Activated CD4-positive, alpha-beta T cell treated with anti-CD3 and anti-CD28 coated beads, Interleukin-2, amount 10 ng/mL, durations not matched to agents 7 days and 5 days (primary cell): Measurements from ENCODE around the gene PRG2. TPM values are rescaled to one million over a fixed set of nuclear protein-coding genes. Genes with fewer than 3 reads are reported as not detected.

Experiments
- CTCF ChIA-PET: fragments of 350-600 bp; sonication (Branson Sonifier 250); formaldehyde crosslinking; loops from one replicate; lab custom pipeline; 2021; ENCODE audit warnings: antibody characterized with exemption; lab: Charles Lee
- POLR2A ChIA-PET: fragments of 350-600 bp; sonication (Branson Sonifier 250); formaldehyde crosslinking; loops from one replicate; lab custom pipeline; 2021; ENCODE audit warnings: antibody characterized with exemption; lab: Charles Lee
- DNase-seq: peaks from one replicate; pipeline ENCODE4 v3.0.0-alpha.2; 2020
- H3K27ac Mint-ChIP-seq: one replicate; pipeline ENCODE4 v1.8.0; 2021; ENCODE audit warnings: mild to moderate bottlenecking, moderate library complexity, mixed read lengths
- H3K27me3 Mint-ChIP-seq: one replicate; pipeline ENCODE4 v1.8.0; 2021; ENCODE audit warnings: mixed read lengths
- H3K36me3 Mint-ChIP-seq: one replicate; pipeline ENCODE4 v1.8.0; 2021; ENCODE audit warnings: low read depth, mixed read lengths
- H3K4me1 Mint-ChIP-seq: one replicate; pipeline ENCODE4 v1.8.0; 2021; ENCODE audit warnings: mixed read lengths
- H3K4me3 Mint-ChIP-seq: one replicate; pipeline ENCODE4 v1.8.0; 2021; ENCODE audit warnings: mild to moderate bottlenecking, moderate library complexity, mixed read lengths
- H3K9me3 Mint-ChIP-seq: one replicate; pipeline ENCODE4 v1.8.0; 2021; ENCODE audit warnings: mixed read lengths
- total RNA-seq, 2 experiments: library from RNA; stranded (reverse); gene quantifications; one replicate each; pipeline ENCODE4 v1.2.3, GENCODE V29; 2021

The PRG2 gene, protein sequence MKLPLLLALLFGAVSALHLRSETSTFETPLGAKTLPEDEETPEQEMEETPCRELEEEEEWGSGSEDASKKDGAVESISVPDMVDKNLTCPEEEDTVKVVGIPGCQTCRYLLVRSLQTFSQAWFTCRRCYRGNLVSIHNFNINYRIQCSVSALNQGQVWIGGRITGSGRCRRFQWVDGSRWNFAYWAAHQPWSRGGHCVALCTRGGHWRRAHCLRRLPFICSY
- under 1 TPM; 0.17 to 0.40 TPM for total RNA-seq

DNA sequence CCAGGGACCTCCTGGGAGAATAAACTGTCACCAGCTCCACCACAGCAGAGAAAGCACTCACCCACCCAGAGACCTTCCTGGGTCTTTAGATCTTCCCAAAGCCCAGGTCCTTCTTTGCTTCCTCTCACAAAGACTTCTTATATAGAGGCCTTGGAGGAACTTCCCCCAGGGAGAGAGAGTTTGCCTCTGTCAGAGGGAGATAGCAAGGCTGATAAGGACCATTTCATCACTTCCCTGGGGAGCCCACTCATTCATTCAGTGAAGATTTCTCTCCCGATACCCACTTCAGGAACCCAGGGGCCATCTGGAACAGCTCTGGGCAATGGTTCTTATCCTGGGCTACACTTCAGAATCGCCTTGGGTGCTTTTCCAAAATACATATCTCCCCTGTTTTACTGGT is at the start of gene PRG2:
TSS of gene PRG2 (minus strand) at position 116 of the 400 bp plus-strand sequence. CDS start 706 bp downstream, outside the sequence.
- ChIA-PET POLR2A (no interaction called here), CTCF (interaction anchor here (1.0 kb wide), 1 partner anchor 29 kb away, joined by 3 read pairs; no protein-coding TSS in a partner anchor)
- no peak within 1 kb of the TSS for H3K27ac Mint-ChIP-seq
- H3K4me1 Mint-ChIP-seq, result no peaks in the 10 kb centered on the region
- no peak within 1 kb of the TSS for H3K4me3 Mint-ChIP-seq
- no peak for DNase-seq
- no peaks in the 10 kb centered on the region for H3K9me3 Mint-ChIP-seq
- no peaks in the 10 kb centered on the region for H3K27me3 Mint-ChIP-seq
- no peaks in the 10 kb centered on the region for H3K36me3 Mint-ChIP-seq

DNA sequence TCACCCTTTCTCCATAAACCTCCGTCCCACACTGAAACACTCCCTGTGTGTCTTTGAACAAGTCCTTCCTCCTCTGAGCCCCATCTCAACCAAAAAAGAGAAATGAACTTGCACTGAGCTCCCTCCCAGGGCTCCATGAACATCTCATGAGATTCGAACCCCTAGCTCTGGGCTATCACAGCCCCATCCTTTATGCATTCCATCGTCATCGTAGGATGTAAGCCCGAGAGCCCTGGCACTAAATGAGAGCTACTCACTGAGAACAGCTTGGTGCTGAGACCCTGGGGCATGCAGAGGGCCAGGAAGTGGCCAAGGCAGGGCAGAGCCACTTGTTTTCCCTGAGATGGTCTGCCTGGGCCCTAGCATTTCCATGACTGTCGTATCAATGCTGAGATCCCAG is 49.3 kb upstream of the PRG2 start:
- Mint-ChIP-seq H3K4me3 (no peak overlapping the region), H3K27me3 (peaks cover 3% of the 10 kb centered on the region), H3K4me1 (no peaks in the 10 kb centered on the region), H3K36me3 (no peaks in the 10 kb centered on the region), H3K27ac (no peak overlapping the region), H3K9me3 (no peaks in the 10 kb centered on the region)
- DNase-seq, result no peak
- CTCF ChIA-PET, result interaction anchor here (1.3 to 2.1 kb wide), 4 partner anchors 9 to 40 kb away, joined by 3 to 11 read pairs (median 6); no protein-coding TSS in a partner anchor
- POLR2A ChIA-PET, result no interaction called here

DNA sequence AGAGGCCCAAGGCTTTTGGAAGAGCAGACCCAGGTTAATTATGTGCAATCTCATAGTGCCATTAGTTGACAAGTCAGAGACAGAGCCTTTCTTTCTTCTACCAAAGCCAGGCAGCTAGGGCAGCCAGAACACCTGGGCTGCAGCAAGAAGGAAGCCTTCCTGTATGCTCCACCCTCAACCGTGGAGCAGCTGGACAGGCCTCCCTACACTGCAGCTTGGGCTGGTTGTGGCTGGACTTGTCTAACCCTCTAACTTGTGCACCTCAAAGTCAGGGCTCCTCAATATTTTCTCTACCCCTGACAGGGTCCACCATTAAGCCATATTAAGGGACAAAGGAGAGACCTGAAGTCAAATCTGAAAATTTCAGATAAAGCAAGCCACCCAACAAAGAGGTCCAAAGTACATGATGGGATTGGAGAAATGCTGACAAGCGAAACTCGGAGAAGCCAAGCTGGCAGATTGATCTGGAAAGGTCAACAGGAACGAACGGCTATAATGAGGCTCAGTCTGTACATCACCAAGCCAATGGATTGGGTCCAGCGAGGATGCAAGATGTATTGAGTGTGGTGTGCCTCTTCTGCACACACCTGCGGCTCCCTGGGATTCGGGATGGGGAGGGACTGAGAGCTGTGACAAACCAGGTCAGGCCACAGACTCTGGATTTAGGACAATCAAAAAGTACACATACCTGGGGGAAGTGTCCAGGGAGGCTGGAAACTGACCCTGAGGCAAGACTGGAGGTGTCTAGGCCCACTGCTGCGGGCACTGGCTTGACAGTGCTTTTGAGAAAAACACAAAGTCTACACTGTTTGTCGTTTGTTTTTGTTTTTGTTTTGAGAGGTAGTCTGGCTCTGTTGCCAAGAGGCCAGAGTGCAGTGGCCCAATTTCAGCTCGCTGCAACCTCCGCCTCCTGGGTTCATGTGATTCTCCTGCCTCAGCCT is 48.2 kb upstream of the PRG2 start:
- CTCF ChIA-PET, result interaction anchor here (1.3 to 2.1 kb wide), 3 partner anchors 11 to 41 kb away, joined by 3 to 11 read pairs (median 5); no protein-coding TSS in a partner anchor
- DNase-seq, result no peak
- POLR2A ChIA-PET, result no interaction called here
- no peaks in the 10 kb centered on the region for H3K36me3 Mint-ChIP-seq
- no peaks in the 10 kb centered on the region for H3K9me3 Mint-ChIP-seq
- H3K4me1 Mint-ChIP-seq, result no peaks in the 10 kb centered on the region
- no peak overlapping the region for H3K4me3 Mint-ChIP-seq
- H3K27me3 Mint-ChIP-seq, result peaks cover 7% of the 10 kb centered on the region
- H3K27ac Mint-ChIP-seq, result no peak overlapping the region

DNA sequence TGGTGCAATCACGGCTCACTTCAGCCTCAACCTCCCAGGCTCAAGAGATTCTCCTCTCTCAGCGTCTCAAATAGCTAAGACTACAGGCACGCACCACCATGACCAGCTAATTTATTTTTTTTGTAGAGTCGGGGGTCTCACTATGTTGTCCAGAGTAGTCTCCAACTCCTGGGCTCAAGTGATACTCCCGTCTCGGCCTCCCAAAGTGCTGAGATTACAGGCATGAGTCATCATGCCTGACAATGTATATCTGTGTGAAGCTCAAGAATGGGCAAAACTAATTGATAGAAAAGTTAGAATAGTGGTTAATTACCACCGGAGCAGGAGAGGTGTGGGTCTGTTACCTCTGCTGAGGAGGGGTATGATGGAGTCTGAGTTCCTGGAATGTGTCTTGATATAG is 45.6 kb upstream of the PRG2 start:
- no peak overlapping the region for H3K4me3 Mint-ChIP-seq
- H3K27ac Mint-ChIP-seq, result no peak overlapping the region
- no peak for DNase-seq
- no peaks in the 10 kb centered on the region for H3K9me3 Mint-ChIP-seq
- H3K27me3 Mint-ChIP-seq, result peaks cover 7% of the 10 kb centered on the region
- ChIA-PET CTCF (interaction anchor here (0.6 to 3.6 kb wide), 3 partner anchors 11 to 81 kb away, joined by 3 to 13 read pairs (median 4); no protein-coding TSS in a partner anchor), POLR2A (no interaction called here)
- H3K36me3 Mint-ChIP-seq, result no peaks in the 10 kb centered on the region
- peaks cover 3% of the 10 kb centered on the region for H3K4me1 Mint-ChIP-seq

- H3K36me3 Mint-ChIP-seq, result no peaks in the 10 kb centered on the region
- POLR2A ChIA-PET, result no interaction called here
- CTCF ChIA-PET, result interaction anchor here (3.6 kb wide), 1 partner anchor 10 kb away, joined by 13 read pairs; no protein-coding TSS in a partner anchor
These were observed 44.4 kb upstream of the PRG2 start for GRCh38 chr11:57434640-57435546.

GRCh38 chr11:57432714-57433163 is 42.3 kb upstream of the PRG2 start:
- H3K9me3 Mint-ChIP-seq, result no peaks in the 10 kb centered on the region
- H3K27ac Mint-ChIP-seq, result no peak overlapping the region
- CTCF ChIA-PET, result interaction anchor here (0.6 to 2.0 kb wide), 2 partner anchors 13 to 28 kb away, joined by 3 to 5 read pairs; partner anchors contain the start of gene RTN4RL2
- POLR2A ChIA-PET, result no interaction called here
- no peaks in the 10 kb centered on the region for H3K36me3 Mint-ChIP-seq
- peaks cover 16% of the 10 kb centered on the region for H3K27me3 Mint-ChIP-seq
- no peak for DNase-seq
- no peak overlapping the region for H3K4me3 Mint-ChIP-seq
- H3K4me1 Mint-ChIP-seq, result peaks cover 4% of the 10 kb centered on the region

More at GRCh38 chr11:57434640-57435546, 44.4 kb upstream of the PRG2 start:
- Mint-ChIP-seq H3K4me3 (no peak overlapping the region), H3K9me3 (no peaks in the 10 kb centered on the region), H3K27ac (no peak overlapping the region), H3K4me1 (peaks cover 3% of the 10 kb centered on the region), H3K27me3 (peaks cover 7% of the 10 kb centered on the region)
- no peak for DNase-seq

DNA sequence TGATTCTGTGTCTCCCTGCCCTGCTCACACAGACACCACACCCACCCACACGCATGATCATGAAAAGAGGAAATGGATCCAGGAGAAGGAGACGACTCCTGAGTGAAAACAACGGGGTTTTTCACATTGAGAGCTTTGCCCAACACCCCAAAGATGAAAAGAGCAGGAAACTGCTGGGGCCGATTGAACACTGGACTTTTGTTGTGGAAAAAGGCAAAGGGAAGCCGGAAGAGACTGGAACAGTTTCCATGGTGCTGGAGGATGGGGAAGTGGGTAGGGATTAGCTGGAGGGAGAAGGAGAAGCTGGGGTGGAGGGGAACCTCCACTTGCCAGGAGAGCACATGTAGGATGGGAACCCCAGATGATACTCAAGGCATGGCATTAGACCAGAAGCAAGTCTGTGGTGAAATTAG is 41.7 kb upstream of the PRG2 start:
- CTCF ChIA-PET, result interaction anchor here (2.0 kb wide), 1 partner anchor 28 kb away, joined by 5 read pairs; the partner anchor contains the start of gene RTN4RL2
- peaks cover 16% of the 10 kb centered on the region for H3K27me3 Mint-ChIP-seq
- H3K4me1 Mint-ChIP-seq, result peaks cover 9% of the 10 kb centered on the region
- H3K36me3 Mint-ChIP-seq, result no peaks in the 10 kb centered on the region
- H3K9me3 Mint-ChIP-seq, result no peaks in the 10 kb centered on the region
- peak overlapping the region; percentile 63 for H3K27ac Mint-ChIP-seq
- H3K4me3 Mint-ChIP-seq, result no peak overlapping the region
- no peak for DNase-seq
- POLR2A ChIA-PET, result no interaction called here

DNA sequence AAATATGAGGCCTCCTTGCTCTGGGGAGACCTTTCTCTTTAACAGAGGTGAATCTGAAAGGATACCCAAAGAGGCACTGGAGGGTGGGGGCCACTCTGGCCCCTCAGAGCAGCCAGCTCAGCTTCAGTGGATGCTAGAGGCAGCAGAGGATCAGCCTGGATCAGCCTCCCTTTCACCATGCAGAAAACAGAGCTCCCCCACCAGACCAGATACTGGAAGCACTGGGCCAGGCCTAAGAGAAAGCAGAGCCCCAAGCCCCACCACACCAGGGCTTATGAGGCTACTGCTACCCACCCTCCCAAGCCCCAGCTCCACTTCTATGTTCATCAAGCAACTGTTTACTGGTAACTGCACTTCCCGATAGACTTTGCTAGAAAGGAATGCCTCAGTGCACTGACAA is 40.5 kb upstream of the PRG2 start:
- ChIA-PET POLR2A (no interaction called here), CTCF (interaction anchor here (1.0 to 1.6 kb wide), 5 partner anchors 9 to 47 kb away, joined by 3 to 6 read pairs (median 4); no protein-coding TSS in a partner anchor)
- DNase-seq, result no peak
- Mint-ChIP-seq H3K9me3 (no peaks in the 10 kb centered on the region), H3K27me3 (peaks cover 16% of the 10 kb centered on the region), H3K4me1 (peaks cover 18% of the 10 kb centered on the region), H3K4me3 (no peak overlapping the region), H3K36me3 (peaks cover 4% of the 10 kb centered on the region), H3K27ac (no peak overlapping the region)

- no peak overlapping the region for H3K27ac Mint-ChIP-seq
- DNase-seq, result no peak
- peaks cover 14% of the 10 kb centered on the region for H3K27me3 Mint-ChIP-seq
- no peak overlapping the region for H3K4me3 Mint-ChIP-seq
- CTCF ChIA-PET, result interaction anchor here (1.0 to 1.6 kb wide), 4 partner anchors 10 to 48 kb away, joined by 3 to 6 read pairs (median 4); no protein-coding TSS in a partner anchor
- no peaks in the 10 kb centered on the region for H3K9me3 Mint-ChIP-seq
- POLR2A ChIA-PET, result no interaction called here
- H3K36me3 Mint-ChIP-seq, result peaks cover 10% of the 10 kb centered on the region
- peaks cover 28% of the 10 kb centered on the region for H3K4me1 Mint-ChIP-seq
These were observed 39.5 kb upstream of the PRG2 start for GRCh38 chr11:57429946-57430345.

DNA sequence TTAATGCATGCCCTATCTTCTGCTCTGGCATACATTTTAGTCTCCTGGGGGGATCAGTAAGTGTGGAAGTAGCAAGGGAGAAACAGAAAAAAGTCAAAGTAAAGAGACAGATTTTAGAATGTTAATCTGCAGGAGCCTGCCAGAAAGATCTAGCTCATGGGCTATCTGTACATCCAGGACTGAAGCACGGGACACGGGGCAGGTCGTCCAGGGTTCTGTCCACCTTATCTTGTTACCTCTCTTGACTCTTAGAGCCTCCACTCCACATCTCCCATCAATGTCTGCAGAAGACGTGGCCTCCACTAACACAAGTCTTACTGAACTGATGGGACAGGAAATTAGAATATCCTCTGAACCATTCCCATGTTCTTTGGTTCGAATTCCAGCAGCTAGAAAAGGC is 38.2 kb upstream of the PRG2 start:
- Mint-ChIP-seq H3K4me1 (peaks cover 41% of the 10 kb centered on the region), H3K27ac (no peak overlapping the region), H3K4me3 (no peak overlapping the region), H3K27me3 (peaks cover 10% of the 10 kb centered on the region), H3K36me3 (peaks cover 18% of the 10 kb centered on the region), H3K9me3 (no peaks in the 10 kb centered on the region)
- ChIA-PET POLR2A (no interaction called here), CTCF (interaction anchor here (1.9 kb wide), 1 partner anchor 14 kb away, joined by 6 read pairs; no protein-coding TSS in a partner anchor)
- no peak for DNase-seq

DNA sequence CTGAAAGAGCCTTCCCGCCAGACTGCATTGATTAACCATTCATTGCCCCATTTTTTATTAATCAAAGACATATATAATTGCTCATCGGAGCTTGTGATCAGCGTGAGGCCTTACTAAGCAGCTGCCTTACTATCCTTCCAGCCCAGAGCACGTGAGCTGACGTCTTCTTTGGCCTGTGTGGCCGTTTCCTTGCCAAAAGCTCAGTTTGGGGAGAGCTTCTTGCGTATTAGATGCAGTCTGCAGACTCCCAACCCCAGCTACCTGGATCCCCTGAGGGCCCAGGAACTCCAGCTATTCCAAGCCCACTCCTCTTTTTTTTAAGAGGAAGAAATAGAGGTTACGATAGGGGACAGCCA is 37.3 kb upstream of the PRG2 start:
- Mint-ChIP-seq H3K9me3 (no peaks in the 10 kb centered on the region), H3K27ac (peak overlapping the region; percentile 94), H3K27me3 (peaks cover 10% of the 10 kb centered on the region), H3K4me3 (peak overlapping the region; percentile 83), H3K36me3 (peaks cover 24% of the 10 kb centered on the region), H3K4me1 (peaks cover 48% of the 10 kb centered on the region)
- ChIA-PET CTCF (interaction anchor here (0.7 to 2.1 kb wide), 6 partner anchors 10 to 66 kb away, joined by 3 to 7 read pairs (median 5); partner anchors contain the start of gene RTN4RL2), POLR2A (no interaction called here)
- no peak for DNase-seq
